ENCODE results near the gene FAM50B. TPM values are rescaled to one million over a fixed set of nuclear protein-coding genes. Genes with fewer than 3 reads are reported as not detected.

The FAM50B gene
- polyA plus RNA-seq, 1 donor from 2014 or later = 0.79 TPM

GRCh38 chr6:3829285-3829684 is 19.9 kb upstream of the FAM50B start:
- Histone ChIP-seq H3F3A (ENCODE audit: insufficient read depth, low read length, poor library complexity, severe bottlenecking) (no peaks in the 10 kb centered on the region), H4K20me1 (ENCODE audit: insufficient read depth) (no peaks in the 10 kb centered on the region), H3K79me2 (replicated peaks; ENCODE audit: insufficient read depth, low read length) (no peaks in the 10 kb centered on the region), H3K27ac (ENCODE audit: low read length) (no peak overlapping the region), H3K36me3 (ENCODE audit: insufficient read depth, low read length) (no peaks in the 10 kb centered on the region), H2AFZ (ENCODE audit: low read depth, low read length) (no peak overlapping the region), H3K9ac (ENCODE audit: low read length) (no peak overlapping the region), H3K27me3 (ENCODE audit: insufficient read depth, low read depth, low read length) (no peaks in the 10 kb centered on the region), H3K9me2 (ENCODE audit: insufficient read depth, low read length) (no peaks in the 10 kb centered on the region), H3K4me3 (ENCODE audit: low read length) (no peak overlapping the region), H3K4me2 (ENCODE audit: low read length) (no peak overlapping the region), H3K9me3 (ENCODE audit: low read length) (no peaks in the 10 kb centered on the region)
- no peak for TF ChIP-seq TAF1 (IDR thresholded peaks at IDR 0.05; ENCODE audit: low read depth)
- TF ChIP-seq RAD21 (conservative IDR thresholded peaks at IDR 0.05) = no peak
- TF ChIP-seq, protein P1, sequence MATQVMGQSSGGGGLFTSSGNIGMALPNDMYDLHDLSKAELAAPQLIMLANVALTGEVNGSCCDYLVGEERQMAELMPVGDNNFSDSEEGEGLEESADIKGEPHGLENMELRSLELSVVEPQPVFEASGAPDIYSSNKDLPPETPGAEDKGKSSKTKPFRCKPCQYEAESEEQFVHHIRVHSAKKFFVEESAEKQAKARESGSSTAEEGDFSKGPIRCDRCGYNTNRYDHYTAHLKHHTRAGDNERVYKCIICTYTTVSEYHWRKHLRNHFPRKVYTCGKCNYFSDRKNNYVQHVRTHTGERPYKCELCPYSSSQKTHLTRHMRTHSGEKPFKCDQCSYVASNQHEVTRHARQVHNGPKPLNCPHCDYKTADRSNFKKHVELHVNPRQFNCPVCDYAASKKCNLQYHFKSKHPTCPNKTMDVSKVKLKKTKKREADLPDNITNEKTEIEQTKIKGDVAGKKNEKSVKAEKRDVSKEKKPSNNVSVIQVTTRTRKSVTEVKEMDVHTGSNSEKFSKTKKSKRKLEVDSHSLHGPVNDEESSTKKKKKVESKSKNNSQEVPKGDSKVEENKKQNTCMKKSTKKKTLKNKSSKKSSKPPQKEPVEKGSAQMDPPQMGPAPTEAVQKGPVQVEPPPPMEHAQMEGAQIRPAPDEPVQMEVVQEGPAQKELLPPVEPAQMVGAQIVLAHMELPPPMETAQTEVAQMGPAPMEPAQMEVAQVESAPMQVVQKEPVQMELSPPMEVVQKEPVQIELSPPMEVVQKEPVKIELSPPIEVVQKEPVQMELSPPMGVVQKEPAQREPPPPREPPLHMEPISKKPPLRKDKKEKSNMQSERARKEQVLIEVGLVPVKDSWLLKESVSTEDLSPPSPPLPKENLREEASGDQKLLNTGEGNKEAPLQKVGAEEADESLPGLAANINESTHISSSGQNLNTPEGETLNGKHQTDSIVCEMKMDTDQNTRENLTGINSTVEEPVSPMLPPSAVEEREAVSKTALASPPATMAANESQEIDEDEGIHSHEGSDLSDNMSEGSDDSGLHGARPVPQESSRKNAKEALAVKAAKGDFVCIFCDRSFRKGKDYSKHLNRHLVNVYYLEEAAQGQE (IDR thresholded peaks at IDR 0.05; ENCODE audit: borderline replicate concordance) = no peak
- TF ChIP-seq EZH2 (IDR thresholded peaks at IDR 0.05; ENCODE audit: borderline replicate concordance, insufficient read depth, low read length, poor library complexity, severe bottlenecking) = no peak

DNA sequence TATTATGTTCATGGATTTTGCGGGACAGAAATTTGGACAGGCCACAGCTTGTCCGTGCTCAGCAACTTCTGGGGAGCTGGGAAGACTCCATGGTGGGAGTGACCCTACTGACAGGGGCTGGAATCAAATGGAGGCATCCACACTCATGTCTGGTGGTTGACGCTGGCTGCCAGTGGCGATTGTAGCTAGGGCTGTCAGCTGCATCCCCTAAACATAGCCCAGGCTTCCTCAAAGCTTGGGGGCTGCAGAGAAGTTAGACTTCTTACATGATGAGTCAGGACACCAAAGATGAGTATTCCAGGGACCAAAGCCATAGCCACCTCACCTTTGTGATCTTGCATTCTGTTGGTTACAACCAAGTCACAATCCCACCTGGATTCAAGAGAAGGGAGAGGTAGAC is 18.4 kb upstream of the FAM50B start:
- no peaks in the 10 kb centered on the region for H3K9me2 ChIP-seq (ENCODE audit: insufficient read depth, low read length)
- no peaks in the 10 kb centered on the region for H3K36me3 ChIP-seq (ENCODE audit: insufficient read depth, low read length)
- H3K9me3 ChIP-seq (ENCODE audit: low read length) = no peaks in the 10 kb centered on the region
- H4K20me1 ChIP-seq (ENCODE audit: insufficient read depth) = no peaks in the 10 kb centered on the region
- H2AFZ ChIP-seq (ENCODE audit: low read depth, low read length) = no peak overlapping the region
- TF ChIP-seq POLR2AphosphoS5 (IDR thresholded peaks at IDR 0.05) (no peak), TAF1 (IDR thresholded peaks at IDR 0.05; ENCODE audit: low read depth) (no peak), EZH2 (IDR thresholded peaks at IDR 0.05; ENCODE audit: borderline replicate concordance, insufficient read depth, low read length, poor library complexity, severe bottlenecking) (no peak), EP300 (conservative IDR thresholded peaks at IDR 0.05; ENCODE audit: poor library complexity, severe bottlenecking) (no peak), RAD21 (conservative IDR thresholded peaks at IDR 0.05) (no peak), SMC3 (conservative IDR thresholded peaks at IDR 0.05; ENCODE audit: poor library complexity) (no peak), MXI1 (conservative IDR thresholded peaks at IDR 0.05; ENCODE audit: poor library complexity, severe bottlenecking) (no peak)
- TF ChIP-seq, protein P2, sequence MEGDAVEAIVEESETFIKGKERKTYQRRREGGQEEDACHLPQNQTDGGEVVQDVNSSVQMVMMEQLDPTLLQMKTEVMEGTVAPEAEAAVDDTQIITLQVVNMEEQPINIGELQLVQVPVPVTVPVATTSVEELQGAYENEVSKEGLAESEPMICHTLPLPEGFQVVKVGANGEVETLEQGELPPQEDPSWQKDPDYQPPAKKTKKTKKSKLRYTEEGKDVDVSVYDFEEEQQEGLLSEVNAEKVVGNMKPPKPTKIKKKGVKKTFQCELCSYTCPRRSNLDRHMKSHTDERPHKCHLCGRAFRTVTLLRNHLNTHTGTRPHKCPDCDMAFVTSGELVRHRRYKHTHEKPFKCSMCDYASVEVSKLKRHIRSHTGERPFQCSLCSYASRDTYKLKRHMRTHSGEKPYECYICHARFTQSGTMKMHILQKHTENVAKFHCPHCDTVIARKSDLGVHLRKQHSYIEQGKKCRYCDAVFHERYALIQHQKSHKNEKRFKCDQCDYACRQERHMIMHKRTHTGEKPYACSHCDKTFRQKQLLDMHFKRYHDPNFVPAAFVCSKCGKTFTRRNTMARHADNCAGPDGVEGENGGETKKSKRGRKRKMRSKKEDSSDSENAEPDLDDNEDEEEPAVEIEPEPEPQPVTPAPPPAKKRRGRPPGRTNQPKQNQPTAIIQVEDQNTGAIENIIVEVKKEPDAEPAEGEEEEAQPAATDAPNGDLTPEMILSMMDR (IDR thresholded peaks at IDR 0.05; ENCODE audit: poor library complexity, severe bottlenecking) = no peak
- TF ChIP-seq, protein P1 (IDR thresholded peaks at IDR 0.05; ENCODE audit: borderline replicate concordance) = no peak
- H3K27me3 ChIP-seq (ENCODE audit: insufficient read depth, low read depth, low read length) = no peaks in the 10 kb centered on the region
- H3K4me2 ChIP-seq (ENCODE audit: low read length) = no peak overlapping the region
- no peak overlapping the region for H3K27ac ChIP-seq (ENCODE audit: low read length)
- no peak overlapping the region for H3K9ac ChIP-seq (ENCODE audit: low read length)
- no peak overlapping the region for H3K4me3 ChIP-seq (ENCODE audit: low read length)
- no peaks in the 10 kb centered on the region for H3F3A ChIP-seq (ENCODE audit: insufficient read depth, low read length, poor library complexity, severe bottlenecking)
- no peaks in the 10 kb centered on the region for H3K79me2 ChIP-seq (replicated peaks; ENCODE audit: insufficient read depth, low read length)
